T-helper 1 cell treated with Interleukin-12 subunit alpha and Interleukin-12 subunit beta and Interleukin-4 antibody, amounts not matched to agents 30 ng/mL and 1 ng/mL, for 36 hours (primary cell): ENCODE data around the gene FBLN1. TPM values are rescaled to one million over a fixed set of nuclear protein-coding genes. Genes with fewer than 3 reads are reported as not detected.

Experiments
- intact Hi-C: fragments of 100-400 bp; cut with micrococcal nuclease; formaldehyde crosslinking; loops from one replicate; pipeline ENCODE4 v1.15.1; 2024
- total RNA-seq: library from RNA; stranded (reverse); gene quantifications from 2 replicates; pipeline ENCODE4 v1.2.3, GENCODE V29; 2022

The FBLN1 gene
- total RNA-seq, 1 donor from 2014 or later: not detected

GRCh38 chr22:45629469-45630089 is 126.9 kb downstream of the FBLN1 start:
- intact Hi-C loops: no loop called here

GRCh38 chr22:45630436-45630835 is 127.8 kb downstream of the FBLN1 start:
- intact Hi-C loops: no loop called here

GRCh38 chr22:45631140-45631840 is 128.6 kb downstream of the FBLN1 start:
- intact Hi-C loops: no loop called here

GRCh38 chr22:45631841-45632238 is 129.2 kb downstream of the FBLN1 start:
- intact Hi-C loops: no loop called here

GRCh38 chr22:45632791-45633515 is 130.3 kb downstream of the FBLN1 start:
- intact Hi-C loops: no loop called here

- intact Hi-C loops: no loop called here
Measured at GRCh38 chr22:45636683-45637082, 134.0 kb downstream of the FBLN1 start.

- intact Hi-C loops: no loop called here
Measured at GRCh38 chr22:45638197-45638596, 135.5 kb downstream of the FBLN1 start.

GRCh38 chr22:45638834-45639746 is 136.4 kb downstream of the FBLN1 start:
- intact Hi-C loops: no loop called here

- intact Hi-C loops: no loop called here
Measured at GRCh38 chr22:45639747-45640102, 137.0 kb downstream of the FBLN1 start.

GRCh38 chr22:45640291-45640940 is 137.7 kb downstream of the FBLN1 start:
- intact Hi-C loops: no loop called here

- intact Hi-C loops: no loop called here
Measured at GRCh38 chr22:45640941-45641621, 138.4 kb downstream of the FBLN1 start.

- intact Hi-C loops: no loop called here
Measured at GRCh38 chr22:45642986-45643385, 140.3 kb downstream of the FBLN1 start.

GRCh38 chr22:45644714-45645113 is 142.0 kb downstream of the FBLN1 start:
- intact Hi-C loops: loop anchor here (5.0 kb wide), 2 partner anchors 67 to 473 kb away; no protein-coding TSS in a partner anchor

- intact Hi-C loops: loop anchor here (5.0 kb wide), 2 partner anchors 68 to 472 kb away; no protein-coding TSS in a partner anchor
Measured at GRCh38 chr22:45645150-45645525, 142.5 kb downstream of the FBLN1 start.

GRCh38 chr22:45645526-45646414 is 143.1 kb downstream of the FBLN1 start:
- intact Hi-C loops: loop anchor here (1.0 to 5.0 kb wide), 3 partner anchors 68 to 472 kb away; no protein-coding TSS in a partner anchor

GRCh38 chr22:45647532-45648225 is 145.0 kb downstream of the FBLN1 start:
- intact Hi-C loops: loop anchor here (5.0 kb wide), 2 partner anchors 70 to 470 kb away; no protein-coding TSS in a partner anchor

- intact Hi-C loops: loop anchor here (5.0 kb wide), 2 partner anchors 71 to 469 kb away; no protein-coding TSS in a partner anchor
Measured at GRCh38 chr22:45648301-45649117, 145.8 kb downstream of the FBLN1 start.
